GM18870 (cell line): ENCODE data around the gene MGAT5.

Experiments used
- ATAC-seq: cut with Tn5 transposase; IDR thresholded peaks from one replicate; pipeline ENCODE4 v1.9.1; 2021; ENCODE audit warnings: moderate library complexity; ENCODE audit not compliant: unreplicated experiment

Gene MGAT5, protein sequence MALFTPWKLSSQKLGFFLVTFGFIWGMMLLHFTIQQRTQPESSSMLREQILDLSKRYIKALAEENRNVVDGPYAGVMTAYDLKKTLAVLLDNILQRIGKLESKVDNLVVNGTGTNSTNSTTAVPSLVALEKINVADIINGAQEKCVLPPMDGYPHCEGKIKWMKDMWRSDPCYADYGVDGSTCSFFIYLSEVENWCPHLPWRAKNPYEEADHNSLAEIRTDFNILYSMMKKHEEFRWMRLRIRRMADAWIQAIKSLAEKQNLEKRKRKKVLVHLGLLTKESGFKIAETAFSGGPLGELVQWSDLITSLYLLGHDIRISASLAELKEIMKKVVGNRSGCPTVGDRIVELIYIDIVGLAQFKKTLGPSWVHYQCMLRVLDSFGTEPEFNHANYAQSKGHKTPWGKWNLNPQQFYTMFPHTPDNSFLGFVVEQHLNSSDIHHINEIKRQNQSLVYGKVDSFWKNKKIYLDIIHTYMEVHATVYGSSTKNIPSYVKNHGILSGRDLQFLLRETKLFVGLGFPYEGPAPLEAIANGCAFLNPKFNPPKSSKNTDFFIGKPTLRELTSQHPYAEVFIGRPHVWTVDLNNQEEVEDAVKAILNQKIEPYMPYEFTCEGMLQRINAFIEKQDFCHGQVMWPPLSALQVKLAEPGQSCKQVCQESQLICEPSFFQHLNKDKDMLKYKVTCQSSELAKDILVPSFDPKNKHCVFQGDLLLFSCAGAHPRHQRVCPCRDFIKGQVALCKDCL

DNA sequence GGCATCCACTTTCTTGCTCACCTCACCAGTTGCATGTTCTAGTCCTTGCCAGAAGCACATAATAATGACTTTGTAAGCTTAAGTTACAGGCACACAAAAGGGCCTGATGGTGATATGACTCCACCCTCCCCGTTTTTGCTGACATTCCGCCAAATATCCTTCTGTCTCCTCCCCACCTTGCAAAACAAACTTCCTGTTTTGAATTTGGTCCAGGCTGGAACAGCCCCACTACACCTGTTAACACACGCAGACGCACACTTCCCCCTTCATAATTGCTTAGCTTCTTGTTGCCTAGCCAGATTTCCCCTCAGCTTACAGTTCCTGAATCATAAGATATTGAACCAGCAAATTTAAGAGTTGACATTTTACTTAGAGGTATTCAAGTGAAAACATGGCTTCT lies at the start of gene MGAT5:
Gene MGAT5 (plus strand): TSS at position 269 of the 400 bp plus-strand sequence. CDS start 332 bp downstream, outside the sequence.
- peak; percentile 10 for ATAC-seq

DNA sequence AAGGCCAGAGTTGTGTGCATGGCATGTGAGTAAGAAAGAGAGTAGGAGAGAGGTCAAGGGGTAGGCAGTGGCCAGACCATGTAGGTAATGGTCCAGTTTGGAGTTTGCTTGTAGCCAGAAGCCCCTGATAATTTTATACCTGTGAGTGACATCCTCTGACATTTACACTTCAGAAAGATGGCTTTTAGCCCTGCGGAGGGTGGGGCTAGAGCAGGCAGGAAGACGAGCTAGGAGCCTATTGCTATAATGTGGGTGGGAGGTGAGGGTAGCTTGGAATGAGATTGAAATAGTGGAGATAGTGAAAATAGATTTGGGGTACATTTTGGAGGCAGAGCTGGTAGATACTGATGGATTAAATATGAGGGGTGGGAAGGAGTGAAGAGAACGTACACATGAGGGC lies 48.8 kb upstream of the MGAT5 start:
- ATAC-seq: no peak

GRCh38 chr2:134206031-134206430 lies 47.8 kb upstream of the MGAT5 start:
- no peak for ATAC-seq

- no peak for ATAC-seq
These were observed 47.3 kb upstream of the MGAT5 start for GRCh38 chr2:134206573-134206972.

- ATAC-seq: peak; percentile 71
These were observed 46.2 kb upstream of the MGAT5 start for GRCh38 chr2:134207589-134208209.

GRCh38 chr2:134208825-134209224 lies 45.0 kb upstream of the MGAT5 start:
- ATAC-seq: no peak

GRCh38 chr2:134212746-134213145 lies 41.1 kb upstream of the MGAT5 start:
- no peak for ATAC-seq

- ATAC-seq: no peak
These were observed 37.6 kb upstream of the MGAT5 start for GRCh38 chr2:134216152-134216829.

GRCh38 chr2:134217351-134217750 lies 36.5 kb upstream of the MGAT5 start:
- ATAC-seq: no peak

GRCh38 chr2:134217924-134218323 lies 35.9 kb upstream of the MGAT5 start:
- peak; percentile 66 for ATAC-seq

DNA sequence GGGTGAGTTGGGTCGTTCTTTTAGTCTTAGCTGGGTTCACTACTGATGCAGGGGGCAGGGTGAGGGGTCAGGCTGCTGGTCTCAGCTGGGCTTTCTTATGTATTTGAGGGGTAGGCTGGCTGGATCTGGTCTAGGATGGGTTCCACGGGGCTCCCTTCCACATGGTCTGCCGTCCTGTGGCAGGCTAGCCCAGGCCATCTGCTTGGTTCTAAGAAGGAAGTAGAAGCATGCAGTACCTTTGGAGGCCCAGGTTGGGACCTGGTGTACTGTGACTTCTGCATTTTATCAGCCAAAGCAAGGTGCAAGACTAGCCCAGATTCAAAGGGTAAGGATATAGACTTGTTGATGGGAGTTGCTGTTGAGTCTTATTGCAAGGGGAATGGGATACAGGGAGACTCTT lies 35.5 kb upstream of the MGAT5 start:
- ATAC-seq: no peak

DNA sequence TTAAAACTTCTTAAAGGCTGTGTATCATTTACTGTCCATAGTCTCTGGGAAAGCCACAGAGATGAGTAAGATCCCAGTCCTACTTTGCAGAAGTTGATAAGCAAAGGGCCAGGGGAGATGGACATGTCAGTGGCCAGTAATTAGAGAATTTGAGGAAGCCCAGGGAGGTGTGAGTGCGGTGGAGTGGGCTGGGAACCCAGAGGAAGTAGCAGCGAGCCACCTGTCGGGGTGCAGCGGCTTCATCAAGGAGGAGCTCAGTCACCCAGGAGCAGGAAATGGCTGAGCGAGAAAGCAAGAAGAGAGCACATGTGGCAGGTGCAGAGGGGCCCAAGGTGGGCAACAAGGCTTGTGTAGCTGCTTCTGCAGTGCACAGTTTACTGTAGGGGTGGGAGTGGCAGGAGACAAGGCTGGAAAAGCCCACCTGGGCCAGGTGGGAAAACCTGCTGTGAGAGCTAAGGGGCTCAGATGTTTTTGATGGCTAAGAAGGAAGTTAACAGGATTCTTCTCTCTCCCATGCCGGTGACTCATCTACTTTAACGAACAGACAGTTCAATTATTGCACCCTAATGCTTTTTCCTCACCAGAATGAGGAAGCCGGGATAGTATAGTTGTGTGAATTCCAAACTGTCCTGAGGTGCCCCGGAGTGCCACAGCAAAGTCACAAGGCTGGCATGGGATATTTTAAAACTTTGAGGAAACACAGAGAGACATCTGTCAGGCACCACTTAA lies 34.8 kb upstream of the MGAT5 start:
- no peak for ATAC-seq

- no peak for ATAC-seq
These were observed 33.4 kb upstream of the MGAT5 start for GRCh38 chr2:134220344-134220974.

- ATAC-seq: no peak
These were observed 29.9 kb upstream of the MGAT5 start for GRCh38 chr2:134224005-134224404.

DNA sequence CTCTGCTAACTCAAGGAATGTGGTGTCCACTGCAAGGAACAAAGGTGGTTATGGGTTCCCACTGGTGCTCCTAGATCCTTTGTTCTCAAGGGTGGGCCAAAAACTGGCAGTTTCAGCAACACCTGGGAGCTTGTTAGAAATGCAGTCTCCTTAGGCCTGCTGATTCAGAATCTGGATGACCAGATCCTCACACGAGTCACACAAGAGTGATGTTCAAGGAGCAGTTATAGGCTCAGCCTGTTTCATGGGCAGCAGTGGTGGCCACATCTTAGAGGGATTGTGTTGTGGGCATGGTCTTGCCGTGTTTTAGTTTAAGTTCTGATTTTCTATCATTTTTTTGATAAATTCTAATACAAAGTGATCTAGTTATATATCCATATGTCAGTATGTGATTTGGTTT lies 28.7 kb upstream of the MGAT5 start:
- no peak for ATAC-seq

DNA sequence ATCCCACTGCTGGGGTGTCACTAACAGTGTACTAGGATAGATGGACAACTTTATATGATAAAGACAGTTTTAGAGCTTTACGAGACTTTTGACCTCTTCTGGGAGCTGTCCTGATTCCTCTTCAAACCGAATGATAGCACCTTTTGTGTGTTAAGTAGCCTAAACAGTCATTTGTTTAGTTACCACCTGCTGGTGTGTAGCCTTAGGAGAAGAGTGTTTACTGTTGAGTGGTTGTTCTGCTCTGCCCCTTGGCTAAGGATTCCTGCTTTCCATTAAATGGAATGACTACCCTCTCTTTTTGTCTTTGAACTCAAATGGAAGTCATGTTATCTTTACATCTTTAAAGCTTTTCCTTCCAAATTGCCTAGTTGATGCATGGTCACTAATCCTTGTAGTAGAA lies 28.0 kb upstream of the MGAT5 start:
- ATAC-seq: no peak

GRCh38 chr2:134226601-134227000 lies 27.3 kb upstream of the MGAT5 start:
- ATAC-seq: no peak

DNA sequence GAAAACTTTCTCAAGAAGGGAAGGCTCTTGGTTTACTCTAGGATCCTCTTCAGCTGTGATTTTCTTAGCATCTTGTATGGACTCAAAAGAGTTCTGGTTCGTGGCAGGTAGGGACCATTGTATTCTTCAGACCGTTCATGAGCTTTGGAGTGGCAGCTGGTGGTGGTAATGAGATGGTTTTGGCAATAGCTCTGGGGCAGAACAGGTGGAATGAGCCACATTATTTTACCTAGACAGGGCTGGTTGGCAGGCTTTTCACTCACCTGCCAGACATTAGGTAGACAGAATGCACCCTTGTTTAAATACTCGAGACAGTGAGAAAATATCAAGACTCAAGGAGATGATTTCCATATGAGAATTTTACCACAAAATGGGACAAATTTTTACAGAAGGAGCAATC lies 26.2 kb upstream of the MGAT5 start:
- no peak for ATAC-seq

DNA sequence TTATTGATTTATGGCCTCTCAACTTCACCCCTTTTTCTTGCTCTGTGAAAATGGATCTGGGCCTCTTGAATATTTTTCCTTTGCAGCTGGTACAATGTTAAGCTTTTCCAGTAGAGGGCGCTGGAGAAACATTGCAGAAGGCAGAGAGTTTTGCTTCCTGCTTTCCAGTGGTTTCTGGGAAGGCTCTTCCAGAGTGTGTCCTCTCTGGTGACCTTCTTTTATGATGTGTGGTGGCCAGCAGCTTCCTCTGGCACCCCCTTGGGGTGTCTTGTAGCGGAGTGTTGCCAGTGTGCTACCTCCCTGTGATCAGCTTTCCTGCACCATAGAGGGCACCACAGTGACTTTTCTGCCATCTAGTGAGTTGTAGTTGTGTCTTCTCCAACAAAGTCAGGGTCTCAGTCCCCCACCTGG lies 25.4 kb upstream of the MGAT5 start:
- ATAC-seq: no peak

DNA sequence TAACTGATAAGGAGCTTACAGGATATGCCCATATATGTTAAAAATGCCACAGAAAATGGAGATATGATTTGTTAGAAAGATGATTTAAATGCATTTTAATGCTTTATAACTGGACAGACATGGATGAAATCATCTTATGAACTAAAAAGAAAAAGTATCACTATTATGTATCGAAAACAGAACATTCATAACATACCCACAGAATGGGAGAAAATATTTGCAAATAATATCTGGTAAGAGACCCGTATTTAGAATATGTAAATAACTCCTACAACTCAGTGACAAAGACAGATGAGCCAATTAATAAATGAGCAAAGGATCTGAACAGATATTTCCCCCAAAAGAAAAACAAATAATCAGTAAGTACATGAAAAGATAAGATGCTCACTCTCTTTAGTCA lies 24.3 kb upstream of the MGAT5 start:
- ATAC-seq: no peak
